Cortex of kidney (tissue), 1 donor: ENCODE measurements around the gene LSAMP.

Source experiments
- DNase-seq: peaks from one replicate; lab custom pipeline; 2025; lab: John Stamatoyannopoulos, UW

Gene LSAMP

DNA sequence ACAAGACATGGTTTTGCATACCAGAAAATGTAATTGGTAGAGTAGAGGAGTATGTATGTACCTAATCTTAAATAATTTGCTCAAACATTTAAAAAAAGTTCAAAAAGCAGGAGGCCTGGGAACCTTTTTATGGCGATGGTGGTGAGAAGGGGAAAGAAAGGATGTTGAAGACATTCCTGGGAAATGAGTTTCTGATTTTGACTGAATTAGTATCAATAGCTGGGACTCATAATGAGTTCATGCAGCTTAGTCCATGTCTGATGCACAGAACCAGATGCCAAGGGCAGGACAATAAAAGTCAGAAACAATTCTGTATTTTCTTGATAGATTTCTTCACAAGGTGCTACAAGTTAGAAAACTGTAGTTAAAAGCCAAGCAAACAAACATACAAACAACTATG, 426.6 kb downstream of the LSAMP start:
- DNase-seq: no peak

- no peak for DNase-seq
These were observed 429.4 kb downstream of the LSAMP start for GRCh38 chr3:116015931-116016330.

DNA sequence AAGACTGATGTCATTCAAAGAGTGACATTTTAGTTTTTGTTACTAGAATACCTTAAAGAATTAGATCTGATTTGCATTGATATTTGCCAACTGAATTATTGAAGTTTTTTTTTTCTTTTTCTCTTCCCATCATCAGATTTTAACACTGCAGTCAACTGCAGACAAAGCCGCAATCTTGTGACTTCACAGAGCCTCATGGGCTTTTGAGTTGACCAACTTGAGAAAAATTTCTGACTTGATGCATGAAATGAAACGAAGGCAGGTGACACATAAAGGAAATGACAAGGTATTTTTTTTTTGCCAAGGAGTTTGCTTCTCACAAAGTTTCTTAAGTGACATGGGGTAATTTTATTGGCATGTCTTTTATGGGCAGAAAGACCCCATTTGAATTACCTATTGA, 438.3 kb downstream of the LSAMP start:
- DNase-seq: no peak

- DNase-seq: no peak
These were observed 439.9 kb downstream of the LSAMP start for GRCh38 chr3:116005404-116005803.

DNA sequence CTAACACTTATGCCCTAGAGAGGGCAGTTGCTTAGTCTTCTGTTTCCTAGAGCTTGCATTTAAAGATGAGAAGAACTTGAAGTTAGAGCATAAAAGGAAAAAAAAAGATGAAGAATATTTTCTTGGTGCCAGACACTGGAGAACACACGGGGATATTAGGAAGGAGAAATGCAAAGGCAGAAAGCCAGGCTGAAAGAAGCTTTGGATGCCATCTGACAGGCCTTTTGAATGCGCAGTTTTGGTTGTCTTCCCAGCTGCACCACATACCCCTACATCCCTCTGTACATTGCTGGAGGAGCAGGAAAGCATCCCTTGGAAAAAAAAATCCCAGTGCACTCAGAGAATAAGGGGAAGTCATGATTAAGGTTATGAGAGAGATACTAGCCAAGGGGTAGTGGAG, 443.1 kb downstream of the LSAMP start:
- DNase-seq: no peak

- DNase-seq: no peak
These were observed 444.1 kb downstream of the LSAMP start for GRCh38 chr3:116001151-116001621.

GRCh38 chr3:116000311-116000710, 445.0 kb downstream of the LSAMP start:
- no peak for DNase-seq

- no peak for DNase-seq
These were observed 445.7 kb downstream of the LSAMP start for GRCh38 chr3:115999613-116000012.

DNA sequence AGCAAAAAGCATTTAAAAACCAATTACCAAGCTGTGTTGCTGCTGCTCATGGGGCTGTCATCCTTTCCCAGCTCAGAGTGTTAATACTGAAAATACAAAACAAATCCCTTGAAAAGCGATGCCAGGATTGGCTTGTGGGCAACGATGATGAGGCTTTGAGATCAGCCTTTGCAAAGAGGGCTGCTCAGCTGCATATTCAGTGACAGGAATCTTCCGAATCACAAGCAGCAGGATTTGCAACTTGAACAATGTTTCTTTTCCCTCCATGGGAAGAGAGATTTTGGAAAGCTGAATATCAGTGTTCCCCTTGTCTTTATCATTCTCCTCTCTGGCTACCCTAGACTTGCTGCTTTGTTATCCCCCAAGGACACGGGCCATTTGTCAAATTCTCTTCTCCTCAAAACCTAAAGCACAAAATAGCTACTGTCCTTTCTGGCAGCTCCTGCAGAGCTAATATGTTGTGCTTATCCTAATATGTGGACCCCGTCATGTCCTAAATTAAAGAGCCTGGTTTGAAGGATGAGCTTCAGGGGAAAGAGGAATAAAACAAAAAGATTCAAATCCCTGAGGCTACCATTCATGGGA, 446.2 kb downstream of the LSAMP start:
- DNase-seq: no peak

DNA sequence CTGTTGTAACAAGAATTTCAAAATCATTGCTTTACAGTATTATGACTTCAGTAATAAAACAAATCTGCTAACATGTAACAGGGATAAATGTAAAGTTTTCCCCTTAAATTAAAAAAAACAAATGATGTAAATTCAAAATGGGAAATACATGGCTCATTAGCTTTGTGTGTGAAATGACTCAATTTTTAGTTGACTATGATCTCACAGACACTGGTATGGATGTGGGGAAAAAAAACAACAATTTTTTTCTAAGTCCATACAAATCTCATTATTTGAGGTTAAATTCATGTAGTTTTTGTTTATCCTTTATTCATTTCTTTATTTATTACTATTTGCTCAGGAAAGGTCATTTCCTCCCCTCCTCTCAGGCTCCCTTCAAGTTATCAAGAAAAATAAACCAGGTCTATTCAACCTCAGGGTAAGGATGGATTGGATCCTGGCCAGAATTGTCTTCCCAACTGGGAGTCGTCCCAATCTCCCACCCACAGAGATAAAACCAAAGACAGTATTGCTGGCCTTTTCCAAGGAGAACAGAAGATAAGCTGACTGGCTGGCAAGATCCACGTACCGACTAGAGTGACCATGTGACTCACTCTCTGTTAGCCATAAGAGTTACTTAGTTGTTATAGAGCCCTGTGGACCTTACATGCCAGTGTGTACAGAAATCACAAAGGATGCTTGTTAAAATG, 448.7 kb downstream of the LSAMP start:
- DNase-seq: no peak

DNA sequence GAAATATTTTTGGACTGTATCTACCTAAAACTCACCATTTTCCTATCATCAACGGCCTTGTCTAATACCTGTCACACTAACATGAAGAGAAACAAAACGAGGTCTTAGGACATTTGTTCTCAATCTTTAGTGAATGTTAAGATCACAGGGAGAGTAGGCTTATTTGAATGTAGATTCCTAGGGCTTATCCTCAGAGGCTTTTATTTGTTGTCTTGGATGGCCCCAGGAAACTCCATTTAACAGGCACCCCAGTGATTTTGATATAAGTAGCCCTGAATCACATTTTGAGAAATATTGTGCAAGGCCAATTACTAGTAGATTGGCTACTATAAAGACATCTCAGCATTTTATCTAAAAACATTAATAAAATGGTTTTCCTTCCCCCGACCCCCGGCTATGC, 454.6 kb downstream of the LSAMP start:
- DNase-seq: no peak

DNA sequence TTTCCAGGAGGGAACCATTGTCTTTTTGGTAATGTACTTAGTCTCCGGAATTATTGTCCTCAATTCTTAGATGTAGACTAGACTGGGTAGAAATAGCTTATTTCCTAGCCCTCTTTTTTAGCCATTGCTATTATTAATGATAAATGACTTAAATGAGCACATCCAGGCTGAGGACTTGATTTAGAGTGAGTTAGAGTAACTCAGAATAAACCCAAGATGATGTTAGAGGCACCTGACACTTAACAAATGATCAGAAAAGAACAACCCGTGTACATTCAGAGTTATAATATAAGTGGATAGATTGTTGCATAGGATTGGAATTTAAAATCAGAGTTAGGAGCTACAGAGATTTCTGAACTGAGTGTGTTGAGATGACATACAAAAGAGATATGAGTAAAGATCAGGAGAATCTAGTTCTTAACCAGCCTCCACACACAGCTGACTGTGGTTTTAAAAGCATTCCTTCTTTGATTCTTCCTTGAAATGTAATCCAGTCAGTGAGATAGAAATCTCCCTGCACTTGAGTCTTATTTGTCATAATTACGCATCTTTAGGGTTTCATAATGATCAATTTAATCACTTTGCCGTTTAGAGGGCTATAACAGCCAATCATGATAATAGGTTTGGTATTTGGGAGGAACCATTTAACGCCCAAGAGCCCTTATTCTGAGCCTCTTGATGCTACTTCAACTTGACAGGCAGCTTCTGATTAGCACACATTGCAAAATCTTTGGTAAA, 455.4 kb downstream of the LSAMP start:
- DNase-seq: no peak

GRCh38 chr3:115986555-115987207, 458.6 kb downstream of the LSAMP start:
- DNase-seq: no peak

DNA sequence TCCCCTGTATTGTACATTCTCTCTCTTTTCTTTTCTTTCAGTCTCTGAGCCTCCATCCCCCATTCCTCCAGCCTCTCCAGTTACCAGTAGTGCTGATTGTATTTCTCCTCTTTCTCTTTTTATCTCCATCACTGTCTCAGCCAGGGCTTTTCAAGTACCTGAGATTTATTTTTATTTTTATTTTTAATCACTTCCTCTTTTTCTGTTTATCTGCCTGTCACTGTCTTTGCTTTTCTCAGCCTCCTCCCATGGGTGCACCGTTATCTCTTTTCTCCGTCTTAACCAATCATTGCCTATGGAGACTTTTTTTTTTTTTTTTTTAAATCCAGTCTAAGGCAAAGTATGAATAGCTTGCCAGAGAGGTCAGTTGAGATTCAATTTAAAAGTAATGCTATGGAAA, 462.7 kb downstream of the LSAMP start:
- DNase-seq: no peak

- no peak for DNase-seq
These were observed 463.2 kb downstream of the LSAMP start for GRCh38 chr3:115982108-115982507.

GRCh38 chr3:115980709-115981108, 464.6 kb downstream of the LSAMP start:
- no peak for DNase-seq

GRCh38 chr3:115977866-115978265, 467.4 kb downstream of the LSAMP start:
- no peak for DNase-seq

- DNase-seq: no peak
These were observed 469.5 kb downstream of the LSAMP start for GRCh38 chr3:115975796-115976195.

DNA sequence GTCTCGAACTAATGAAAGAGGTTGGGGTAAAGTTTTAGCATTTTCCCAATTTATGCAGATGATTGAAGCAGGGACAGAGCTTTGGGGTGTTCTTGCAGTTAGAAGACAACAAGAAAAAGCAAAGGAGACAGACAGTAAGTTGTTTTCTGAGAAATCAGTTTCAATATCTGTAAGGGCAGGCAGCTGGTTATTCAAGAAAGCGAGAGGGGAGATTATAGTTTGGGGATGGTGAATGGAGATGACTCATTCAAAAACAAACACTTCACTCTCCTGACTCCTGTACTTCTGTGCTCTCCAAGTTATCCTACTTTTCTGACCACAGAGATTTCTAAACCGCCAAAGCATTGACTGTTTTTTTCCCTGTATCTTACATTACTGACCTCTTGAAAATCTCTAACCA, 469.9 kb downstream of the LSAMP start:
- DNase-seq: no peak

- no peak for DNase-seq
These were observed 470.3 kb downstream of the LSAMP start for GRCh38 chr3:115974940-115975339.

GRCh38 chr3:115968871-115969270, 476.4 kb downstream of the LSAMP start:
- DNase-seq: no peak

DNA sequence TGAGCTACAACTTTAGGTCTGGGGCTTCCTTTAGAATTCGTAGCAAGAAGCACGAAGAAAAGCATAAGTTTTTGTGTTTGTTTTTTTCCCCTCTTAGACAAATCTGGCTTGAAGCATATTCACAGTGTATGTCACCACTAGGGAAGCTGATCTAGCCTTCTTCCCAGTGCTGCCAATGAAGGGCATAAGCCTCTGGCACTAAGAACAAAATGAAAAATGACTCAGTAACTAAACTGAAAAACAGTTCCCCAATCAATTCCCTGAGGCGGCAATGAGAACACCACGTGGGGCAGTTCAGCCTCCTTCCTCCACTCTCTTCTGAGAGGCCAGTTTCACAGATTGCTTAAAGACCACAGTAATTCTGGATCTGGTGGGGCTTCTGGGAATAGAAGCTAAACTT, 483.9 kb downstream of the LSAMP start:
- no peak for DNase-seq

GRCh38 chr3:115960799-115961198, 484.5 kb downstream of the LSAMP start:
- no peak for DNase-seq
